HG03575 (cell line): Measurements from ENCODE around the gene KLHL2.
"Not testable (repeated sequence)": the region's sequence is repeated elsewhere in the genome, so short reads cannot be mapped to it uniquely, and the experiment has no call there.

Experiments
- ATAC-seq: cut with Tn5 transposase; IDR thresholded peaks from one replicate; pipeline ENCODE4 v1.9.1; 2021; ENCODE audit not compliant: unreplicated experiment, insufficient number of reproducible peaks, low FRiP score; ENCODE audit errors: extremely low read depth

KLHL2 gene

DNA sequence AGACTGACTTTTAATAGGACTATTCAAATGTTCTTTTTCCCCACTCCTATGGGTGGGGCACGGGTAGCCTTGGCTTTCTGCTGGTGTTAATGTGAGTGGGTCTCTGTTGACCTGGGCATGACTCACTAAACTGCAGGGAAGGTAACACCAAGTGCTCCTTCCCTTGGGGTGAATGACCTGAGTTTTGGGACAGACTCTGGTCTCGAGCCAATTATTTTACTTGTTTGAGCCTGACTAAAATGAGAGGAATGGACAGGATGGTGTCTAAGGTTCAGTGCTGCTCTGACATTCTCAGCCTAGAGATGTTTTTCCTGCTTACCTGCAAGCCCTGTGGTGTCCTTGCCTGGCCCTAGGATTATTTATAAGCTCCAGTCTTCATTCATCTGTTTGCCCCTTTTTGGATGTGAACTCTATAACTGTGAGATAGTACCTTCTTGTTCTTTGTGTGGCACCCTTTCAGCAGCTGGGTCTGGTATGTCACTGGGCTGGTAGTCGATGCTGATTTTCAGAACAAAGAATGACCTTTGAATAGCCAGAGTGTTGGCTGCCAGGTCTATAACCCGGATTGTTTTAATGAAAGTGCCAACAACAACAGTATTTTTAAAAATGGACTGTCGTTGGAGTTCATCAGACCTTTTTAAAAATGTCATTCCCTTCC, 14.8 kb downstream of the KLHL2 start:
- ATAC-seq, result not testable (repeated sequence)

GRCh38 chr4:165222651-165222994, 15.3 kb downstream of the KLHL2 start:
- ATAC-seq, result no peak

DNA sequence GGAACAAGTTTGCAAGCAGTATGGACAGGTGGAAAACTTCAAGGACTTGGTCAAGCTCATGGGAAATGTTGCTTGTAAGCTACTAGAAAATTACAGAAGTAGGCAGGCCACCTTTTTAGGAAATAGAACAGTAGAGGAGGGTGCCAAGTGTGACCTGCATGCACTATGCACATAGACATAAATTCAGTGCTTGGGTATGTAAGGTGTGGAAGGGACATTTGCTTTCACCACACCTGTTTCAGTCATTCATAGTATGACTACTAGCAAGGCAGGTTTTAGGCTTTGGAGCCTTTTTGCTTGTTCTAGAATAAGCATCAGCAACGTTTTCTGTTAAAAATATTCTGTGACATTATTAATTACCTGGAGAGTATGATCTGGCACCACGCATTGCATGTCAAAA, 20.0 kb downstream of the KLHL2 start:
- not testable (repeated sequence) for ATAC-seq

DNA sequence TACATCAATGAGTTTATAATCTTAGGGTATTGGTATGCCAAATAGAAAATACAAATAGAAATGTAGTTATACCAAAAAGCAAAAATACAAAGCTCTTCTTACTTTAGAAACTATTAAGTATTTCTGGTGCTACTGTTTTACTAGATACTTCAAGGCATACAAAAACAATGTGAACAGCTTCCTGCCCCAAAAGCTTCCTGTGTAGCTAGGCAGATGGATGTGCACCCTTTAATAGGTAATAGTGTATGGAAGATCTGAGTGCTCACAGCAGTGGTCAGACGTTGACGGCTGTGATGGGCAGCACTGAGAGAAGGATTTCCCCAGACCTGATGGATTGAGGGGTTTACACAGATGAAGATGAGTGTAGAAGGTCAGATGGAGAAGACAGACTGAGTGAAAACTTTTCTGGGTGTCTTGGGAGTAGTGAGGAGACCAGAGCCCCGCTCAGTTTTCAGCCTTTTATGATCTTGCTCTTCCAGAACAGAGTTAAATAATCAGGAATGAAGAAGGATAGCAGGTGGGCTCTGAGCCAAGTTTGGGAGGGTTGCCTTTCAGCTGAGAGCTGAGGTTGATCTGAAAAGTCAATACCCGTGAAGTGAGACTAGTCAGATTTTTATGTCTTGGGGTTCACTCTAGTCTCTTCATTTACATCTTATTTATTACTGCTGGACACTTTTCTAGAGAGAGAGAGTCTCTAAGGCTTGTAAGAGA, 22.3 kb downstream of the KLHL2 start:
- ATAC-seq, result not testable (repeated sequence)

DNA sequence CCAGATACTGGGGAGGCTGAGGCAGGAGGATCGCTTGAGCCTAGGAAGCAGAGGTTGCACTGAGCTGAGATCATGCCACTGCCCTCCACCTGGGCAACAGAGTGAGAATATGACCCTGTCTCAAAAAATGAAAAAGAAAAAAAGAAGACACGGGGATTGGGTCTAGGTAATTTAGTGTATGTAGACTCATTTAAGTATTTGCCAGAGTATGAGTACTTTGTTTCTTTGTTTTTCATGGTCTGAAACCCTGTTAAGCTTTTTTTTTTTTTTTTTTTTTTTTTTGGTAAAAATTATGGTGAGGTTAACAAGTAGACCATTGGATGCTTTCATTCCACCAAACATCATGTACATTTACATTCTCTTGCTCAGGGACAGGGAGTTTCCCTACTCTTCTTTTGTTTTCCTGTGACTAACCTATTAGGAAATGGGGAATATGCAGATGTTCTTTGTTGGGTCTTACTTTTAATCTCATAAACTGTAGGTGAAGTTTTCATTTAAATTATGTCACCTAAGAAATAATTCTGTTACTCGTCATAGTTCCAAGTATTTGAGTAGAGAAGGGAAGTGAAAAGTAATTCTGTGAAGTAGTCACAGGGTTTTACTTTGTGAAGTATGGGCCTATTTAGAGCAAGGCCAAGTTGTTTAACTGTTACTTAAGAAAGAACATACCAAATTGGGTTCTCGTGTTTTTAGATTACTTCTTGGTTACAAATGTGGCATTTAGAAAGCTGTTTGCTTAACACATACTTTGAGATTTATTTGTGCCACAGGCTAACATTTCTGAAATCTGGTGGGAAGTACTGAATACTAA, 25.5 kb downstream of the KLHL2 start:
- peak; percentile 41 for ATAC-seq

GRCh38 chr4:165234766-165235165, 27.4 kb downstream of the KLHL2 start:
- ATAC-seq, result no peak

DNA sequence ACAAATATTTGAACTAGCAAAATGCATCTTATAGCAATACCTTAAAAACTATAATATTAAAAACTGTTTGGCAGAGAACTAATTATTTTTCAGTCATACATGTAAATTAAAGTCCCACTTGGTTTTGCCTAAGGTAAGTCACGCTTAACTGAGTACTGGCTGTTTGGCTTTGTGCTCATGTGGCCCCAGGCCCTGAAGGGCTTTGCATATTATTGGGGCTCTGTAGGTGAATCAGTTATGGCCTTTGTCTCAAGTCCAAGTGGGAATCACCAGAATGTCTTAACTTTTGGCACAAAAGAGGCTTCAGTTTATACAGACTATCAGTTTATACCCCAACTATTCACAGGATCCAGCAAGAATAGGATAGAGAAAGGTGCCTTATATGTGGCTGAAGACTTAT, 29.5 kb downstream of the KLHL2 start:
- not testable (repeated sequence) for ATAC-seq

GRCh38 chr4:165238041-165238640, 30.8 kb downstream of the KLHL2 start:
- peak; percentile 49 for ATAC-seq

DNA sequence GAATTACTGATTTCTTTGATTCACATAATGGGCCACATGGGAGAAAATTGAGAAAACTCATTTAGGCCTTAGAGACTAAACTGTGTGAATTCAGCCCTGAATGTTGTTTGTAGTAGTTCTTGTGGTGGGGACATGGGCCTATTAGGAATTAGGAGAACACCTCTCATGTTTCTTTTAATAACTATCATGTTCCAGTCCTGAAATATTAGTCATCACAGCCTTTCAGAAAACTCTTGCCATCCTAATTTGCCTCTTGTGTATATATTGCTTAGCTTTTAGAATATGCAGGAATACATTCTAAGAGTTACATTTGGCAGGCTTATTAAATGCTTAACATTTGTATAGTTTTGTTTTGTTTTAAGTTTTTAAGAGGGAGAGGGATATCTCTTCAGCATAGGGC, 33.4 kb downstream of the KLHL2 start:
- not testable (repeated sequence) for ATAC-seq

GRCh38 chr4:165244148-165244547, 36.8 kb downstream of the KLHL2 start:
- not testable (repeated sequence) for ATAC-seq

GRCh38 chr4:165244587-165245186, 37.3 kb downstream of the KLHL2 start:
- ATAC-seq, result not testable (repeated sequence)

GRCh38 chr4:165248102-165248501, 40.7 kb downstream of the KLHL2 start:
- ATAC-seq, result no peak

DNA sequence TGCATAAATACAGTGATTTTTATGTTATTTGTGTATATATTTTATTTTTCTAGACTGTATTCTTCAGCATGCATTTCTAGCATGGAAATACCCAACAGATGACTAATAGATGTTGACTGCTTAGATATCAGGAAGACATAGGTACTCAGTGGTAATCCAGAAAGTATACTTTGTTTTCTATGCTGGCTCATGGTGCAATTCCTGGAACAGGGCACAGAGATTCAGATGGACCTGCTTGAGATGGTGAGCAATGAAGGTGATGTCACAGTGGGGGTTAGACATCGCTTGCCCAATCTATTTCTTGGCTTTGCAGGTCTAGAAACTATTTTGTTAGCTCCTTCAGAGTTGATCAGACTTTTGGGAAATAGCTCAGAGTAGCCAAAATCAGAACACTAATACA, 41.5 kb downstream of the KLHL2 start:
- not testable (repeated sequence) for ATAC-seq

DNA sequence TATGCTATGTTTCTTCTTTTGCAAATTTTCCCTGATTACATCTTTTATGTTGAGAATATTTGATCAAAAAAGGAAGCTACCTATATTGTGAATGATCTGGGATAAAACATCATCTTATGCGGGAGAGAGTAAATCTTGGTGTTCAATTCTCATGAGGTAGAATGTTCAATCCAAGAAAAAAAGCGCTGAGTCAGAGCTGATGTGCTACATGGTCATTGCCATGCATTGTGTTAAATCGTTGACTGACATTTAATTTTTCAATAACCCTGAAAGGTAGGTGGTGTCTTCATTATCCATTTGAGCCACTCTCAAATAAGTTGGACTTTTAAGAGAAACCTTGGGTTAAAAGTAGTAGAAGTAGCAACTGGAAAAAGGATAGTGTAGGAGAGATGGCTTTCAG, 47.4 kb downstream of the KLHL2 start:
- ATAC-seq, result not testable (repeated sequence)

DNA sequence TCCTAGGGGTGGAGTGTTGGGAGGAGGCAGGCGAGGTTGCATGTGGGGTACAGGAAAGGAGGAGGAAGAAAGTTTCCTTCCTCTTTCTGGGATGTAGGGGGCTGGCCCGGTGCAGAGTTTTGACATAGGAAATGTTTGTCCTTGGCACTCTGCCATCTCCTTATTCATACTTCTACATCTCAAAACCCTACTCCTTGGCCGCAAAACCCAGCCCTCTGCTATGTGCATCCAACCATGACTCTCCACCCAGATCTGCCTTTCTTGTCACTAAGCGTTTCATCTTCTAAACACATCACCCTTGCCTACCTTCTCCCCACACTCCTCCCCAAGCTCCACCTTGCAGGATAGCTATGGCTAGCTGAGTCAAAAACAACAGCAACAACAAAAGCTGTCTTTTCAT, 48.1 kb downstream of the KLHL2 start:
- ATAC-seq, result peak; percentile 97

- ATAC-seq, result not testable (repeated sequence)
Measured at GRCh38 chr4:165256074-165256659, 48.8 kb downstream of the KLHL2 start.

DNA sequence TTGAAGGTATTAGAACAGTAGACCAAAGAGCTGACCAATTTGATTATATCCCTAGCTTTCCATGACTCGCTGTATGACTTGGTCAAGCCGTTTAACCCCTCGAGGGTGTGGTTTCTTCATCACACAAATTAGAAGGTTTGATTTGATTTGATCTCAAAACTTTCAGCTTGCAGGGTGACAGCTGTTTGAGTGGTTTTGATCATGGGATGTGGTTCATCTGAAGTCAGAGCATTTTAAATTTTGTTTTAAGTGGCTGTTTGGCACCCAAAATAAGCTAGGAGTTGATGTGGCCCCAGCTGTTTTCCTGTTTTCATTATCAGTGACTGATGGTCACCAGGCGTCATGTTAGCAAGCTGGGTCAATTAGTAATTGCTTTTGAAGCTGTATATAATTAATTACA, 52.4 kb downstream of the KLHL2 start:
- not testable (repeated sequence) for ATAC-seq

- ATAC-seq, result not testable (repeated sequence)
Measured at GRCh38 chr4:165262306-165262705, 54.9 kb downstream of the KLHL2 start.

DNA sequence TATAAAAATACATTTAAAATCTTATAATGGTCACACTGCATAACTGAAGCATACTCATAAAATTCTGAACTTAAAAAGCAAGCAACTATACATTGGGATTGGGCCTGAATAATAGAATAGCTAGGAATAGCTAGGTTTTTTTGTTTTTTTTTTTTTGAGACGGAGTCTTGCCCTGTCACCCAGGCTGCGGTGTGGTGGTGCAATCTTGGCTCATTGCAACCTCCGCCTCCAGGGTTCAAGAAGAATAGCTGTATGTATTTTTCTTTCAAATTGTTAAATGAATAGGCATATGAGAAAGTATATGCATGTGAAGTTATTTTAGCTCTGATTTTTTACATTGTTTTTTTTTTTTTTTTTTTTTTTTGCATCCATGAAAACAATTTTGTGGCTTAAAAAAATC, 56.1 kb downstream of the KLHL2 start:
- not testable (repeated sequence) for ATAC-seq
